MV-4-11 (cell line): ENCODE measurements around the gene PRAMEF4.
"Not testable (repeated sequence)": the region's sequence is repeated elsewhere in the genome, so short reads cannot be mapped to it uniquely, and the experiment has no call there.

Experiments used
- DNase-seq: peaks from one replicate; lab custom pipeline; 2025; lab: John Stamatoyannopoulos, UW

PRAMEF4 gene

DNA sequence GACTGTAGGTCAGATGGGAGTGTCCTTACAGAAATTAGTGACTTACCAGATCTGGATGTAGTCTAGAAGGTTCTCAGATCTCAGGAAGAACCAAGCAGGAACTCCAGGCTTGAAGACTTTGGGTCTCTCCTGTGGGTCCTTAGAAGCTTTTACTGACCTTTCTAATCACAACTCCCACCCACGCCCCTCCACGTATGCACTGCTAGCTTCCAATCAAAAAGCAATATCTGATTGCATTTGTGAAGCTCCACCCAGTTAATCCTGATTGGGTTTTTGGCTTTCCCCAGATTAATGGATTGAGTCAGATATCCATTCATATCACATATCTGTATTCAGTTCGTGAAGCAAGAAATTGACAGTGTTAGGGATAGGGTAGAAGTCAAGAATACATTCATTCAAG, at the start of gene PRAMEF4:
TSS of gene PRAMEF4 (minus strand) at position 101 of the 400 bp plus-strand sequence. CDS start 2,807 bp downstream, outside the sequence.
- not testable (repeated sequence) for DNase-seq

GRCh38 chr1:12924368-12924767, 38.4 kb upstream of the PRAMEF4 start:
- DNase-seq: not testable (repeated sequence)

- DNase-seq: not testable (repeated sequence)
Observed at GRCh38 chr1:12921749-12922148, 35.7 kb upstream of the PRAMEF4 start.

DNA sequence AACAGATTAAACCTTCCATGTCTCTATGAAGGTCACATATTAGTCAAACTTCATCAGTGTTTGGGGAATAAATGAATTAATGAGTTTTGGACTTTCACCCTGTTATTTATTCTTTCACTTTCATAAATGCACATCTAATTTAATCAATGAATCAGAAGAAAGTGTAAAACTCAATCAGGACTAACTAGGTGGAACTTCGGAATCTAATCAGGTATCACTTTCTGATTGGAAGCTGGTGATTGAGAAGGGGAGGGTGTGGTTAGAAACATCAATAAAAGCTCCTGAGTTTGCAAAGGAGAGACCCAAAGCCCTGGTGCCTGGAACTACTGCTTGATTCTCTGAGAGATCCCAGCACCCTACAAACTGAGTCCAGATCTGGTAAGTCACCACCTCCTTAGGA, 30.3 kb upstream of the PRAMEF4 start, which contains the start of gene PRAMEF7:
TSS of gene PRAMEF7 (plus strand) at position 301 of the 400 bp plus-strand sequence. CDS start 1,083 bp downstream, outside the sequence.
- DNase-seq: not testable (repeated sequence)

DNA sequence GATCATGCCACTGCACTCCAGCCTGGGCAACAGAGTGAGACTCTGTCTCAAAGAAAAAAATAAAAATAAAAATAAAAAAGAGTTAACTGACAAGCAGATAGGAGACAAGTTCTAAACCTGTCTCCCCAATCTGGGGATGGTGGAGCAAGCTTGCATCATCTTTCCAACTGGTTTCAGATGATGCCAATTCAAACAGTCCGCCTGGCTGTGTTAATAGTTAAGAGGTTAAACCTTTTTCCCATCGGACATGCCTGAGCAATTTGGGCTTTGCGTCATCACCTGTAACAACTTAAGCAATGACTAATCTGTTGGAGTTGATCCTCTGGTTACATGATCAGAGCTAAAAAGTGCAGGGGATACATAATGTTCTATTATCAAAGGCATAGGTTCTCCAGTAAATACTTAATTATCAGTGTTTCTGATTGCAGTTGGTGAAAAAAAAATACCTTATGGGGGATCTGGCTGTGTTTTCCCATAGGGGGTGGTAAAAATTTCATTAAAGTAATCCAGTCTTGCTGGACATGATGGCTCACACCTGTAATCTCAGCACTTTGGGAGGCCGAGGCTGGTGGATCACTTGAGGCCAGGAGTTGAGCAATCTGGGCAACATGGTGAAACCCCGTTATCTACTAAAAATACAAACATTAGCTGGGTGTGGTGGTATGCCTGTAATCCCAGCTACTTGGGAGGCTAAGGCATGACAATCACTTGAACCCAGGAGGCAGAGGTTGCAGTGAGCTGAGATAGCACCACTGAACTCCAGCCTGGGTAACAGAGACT, 18.0 kb upstream of the PRAMEF4 start:
- not testable (repeated sequence) for DNase-seq

DNA sequence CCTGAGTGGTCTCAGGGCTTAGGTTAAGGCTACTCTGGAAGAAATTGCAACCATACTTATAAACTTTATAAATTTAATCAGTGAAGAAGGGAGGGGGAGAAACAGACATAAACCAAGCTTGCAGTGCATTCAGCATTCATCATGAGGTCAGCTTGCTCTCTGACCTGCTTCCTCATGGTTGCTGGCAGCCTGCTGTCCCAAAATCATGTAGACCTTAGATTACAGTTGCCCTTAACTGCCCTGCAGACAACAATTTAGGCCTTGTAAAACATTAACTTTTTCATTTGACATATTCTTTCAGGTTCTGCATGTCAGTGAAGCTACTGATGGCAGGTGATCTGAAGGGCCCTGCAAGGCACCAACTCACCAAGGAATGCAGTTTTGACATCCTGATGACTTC, 13.2 kb upstream of the PRAMEF4 start:
- not testable (repeated sequence) for DNase-seq

GRCh38 chr1:12898170-12898569, 12.2 kb upstream of the PRAMEF4 start, which contains the start of gene PRAMEF10:
Gene PRAMEF10 (minus strand): TSS chr1:12898270. CDS start chr1:12895847, 2,423 bp downstream.
- DNase-seq: not testable (repeated sequence)

GRCh38 chr1:12878453-12878852, 7.5 kb downstream of the PRAMEF4 start:
- DNase-seq: not testable (repeated sequence)

GRCh38 chr1:12863131-12863880, 22.7 kb downstream of the PRAMEF4 start:
- DNase-seq: not testable (repeated sequence)

GRCh38 chr1:12856786-12857185, 29.2 kb downstream of the PRAMEF4 start, which contains the start of gene PRAMEF2:
Gene PRAMEF2 (plus strand): TSS chr1:12857086. CDS start chr1:12859010, 1,924 bp downstream.
- DNase-seq: not testable (repeated sequence)

- no peak for DNase-seq
Observed at GRCh38 chr1:12851779-12852178, 34.2 kb downstream of the PRAMEF4 start.

GRCh38 chr1:12848620-12849019, 37.4 kb downstream of the PRAMEF4 start, which contains the start of gene HNRNPCL1:
Gene HNRNPCL1 (minus strand): TSS chr1:12848720. CDS start chr1:12848289, 431 bp downstream.
- DNase-seq: not testable (repeated sequence)

DNA sequence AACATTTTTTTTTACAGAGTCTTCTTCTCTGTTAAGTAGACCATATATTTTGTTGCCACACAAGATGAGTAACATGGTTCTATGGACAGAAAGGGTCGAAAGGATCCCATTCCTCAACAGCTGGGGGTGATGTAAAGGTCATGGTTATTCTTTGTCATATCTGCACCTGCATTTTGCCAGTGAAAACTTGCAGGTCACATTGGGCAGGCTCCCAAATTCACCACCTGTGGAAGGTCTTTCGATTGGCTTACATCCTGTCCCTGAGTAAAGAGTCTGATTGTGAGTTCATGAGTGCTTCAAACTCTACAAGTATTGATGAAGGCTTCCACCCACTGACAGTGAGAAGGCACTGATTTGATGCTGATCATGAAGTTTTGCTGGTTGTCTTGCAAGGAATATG, 52.8 kb downstream of the PRAMEF4 start:
- not testable (repeated sequence) for DNase-seq

- DNase-seq: not testable (repeated sequence)
Observed at GRCh38 chr1:12831310-12831709, 54.7 kb downstream of the PRAMEF4 start, which contains the start of gene PRAMEF11. Gene PRAMEF11 (minus strand): TSS chr1:12831410. CDS start chr1:12828789, 2,621 bp downstream.
